ENCODE data around the gene C14orf132. TPM values are rescaled to one million over a fixed set of nuclear protein-coding genes. Genes with fewer than 3 reads are reported as not detected.

Gene C14orf132
- total RNA-seq, 2 donors from 2014 or later = 12.3 to 21.9 TPM

GRCh38 chr14:96077983-96078624 is 38.9 kb downstream of the C14orf132 start:
- Histone ChIP-seq H3K36me3 (ENCODE audit: control insufficient read depth, insufficient read depth, low read length) (no peaks in the 10 kb centered on the region), H3K9ac (ENCODE audit: extremely low read depth, low read length, poor library complexity, severe bottlenecking) (no peak overlapping the region), H3K4me1 (ENCODE audit: control insufficient read depth, insufficient read depth, low read length) (no peaks in the 10 kb centered on the region), H3K9me3 (ENCODE audit: control insufficient read depth, low read length) (peaks cover 15% of the 10 kb centered on the region), H3K4me3 (ENCODE audit: low read length) (no peak overlapping the region), H3K27me3 (ENCODE audit: control insufficient read depth, insufficient read depth, low read length, poor library complexity, severe bottlenecking) (no peaks in the 10 kb centered on the region), H3K27ac (ENCODE audit: low read depth, low read length) (no peak overlapping the region)
- no peak overlapping the region for H3K4me3 Mint-ChIP-seq
- H3K36me3 Mint-ChIP-seq (ENCODE audit: low read depth) = peaks cover 11% of the 10 kb centered on the region
- H3K4me1 Mint-ChIP-seq = no peaks in the 10 kb centered on the region
- no peak overlapping the region for H3K27ac Mint-ChIP-seq
- no peak for TF ChIP-seq CTCF (conservative IDR thresholded peaks at IDR 0.05)
- no peak for DNase-seq
- no peaks in the 10 kb centered on the region for H3K27me3 Mint-ChIP-seq (ENCODE audit: insufficient read depth)
- WGBS, 2 experiments (ENCODE audit: insufficient coverage in 1 of 2, insufficient read length in 1 of 2) = 92 to 100% methylated on average over 5 to 11 of the region's 11 CpGs
- H3K9me3 Mint-ChIP-seq = peaks cover 5% of the 10 kb centered on the region

GRCh38 chr14:96078625-96079016 is 39.5 kb downstream of the C14orf132 start:
- TF ChIP-seq CTCF (conservative IDR thresholded peaks at IDR 0.05) = no peak
- Mint-ChIP-seq H3K4me3 (no peak overlapping the region), H3K27me3 (ENCODE audit: insufficient read depth) (no peaks in the 10 kb centered on the region), H3K9me3 (peaks cover 2% of the 10 kb centered on the region), H3K36me3 (ENCODE audit: low read depth) (peaks cover 8% of the 10 kb centered on the region), H3K4me1 (no peaks in the 10 kb centered on the region), H3K27ac (no peak overlapping the region)
- Histone ChIP-seq H3K9ac (ENCODE audit: extremely low read depth, low read length, poor library complexity, severe bottlenecking) (no peak overlapping the region), H3K27me3 (ENCODE audit: control insufficient read depth, insufficient read depth, low read length, poor library complexity, severe bottlenecking) (no peaks in the 10 kb centered on the region), H3K36me3 (ENCODE audit: control insufficient read depth, insufficient read depth, low read length) (no peaks in the 10 kb centered on the region), H3K9me3 (ENCODE audit: control insufficient read depth, low read length) (peaks cover 15% of the 10 kb centered on the region), H3K4me3 (ENCODE audit: low read length) (no peak overlapping the region), H3K27ac (ENCODE audit: low read depth, low read length) (no peak overlapping the region), H3K4me1 (ENCODE audit: control insufficient read depth, insufficient read depth, low read length) (no peaks in the 10 kb centered on the region)
- WGBS, 2 experiments (ENCODE audit: insufficient coverage in 1 of 2, insufficient read length in 1 of 2) = 93 to 95% methylated on average over 3 to 6 of the region's 6 CpGs
- no peak for DNase-seq

- Mint-ChIP-seq H3K9me3 (no peaks in the 10 kb centered on the region), H3K4me3 (no peak overlapping the region), H3K27ac (no peak overlapping the region), H3K36me3 (ENCODE audit: low read depth) (peaks cover 5% of the 10 kb centered on the region), H3K4me1 (no peaks in the 10 kb centered on the region), H3K27me3 (ENCODE audit: insufficient read depth) (no peaks in the 10 kb centered on the region)
- TF ChIP-seq CTCF (conservative IDR thresholded peaks at IDR 0.05) = no peak
- Histone ChIP-seq H3K27ac (ENCODE audit: low read depth, low read length) (no peak overlapping the region), H3K4me3 (ENCODE audit: low read length) (no peak overlapping the region), H3K9me3 (ENCODE audit: control insufficient read depth, low read length) (peaks cover 15% of the 10 kb centered on the region), H3K9ac (ENCODE audit: extremely low read depth, low read length, poor library complexity, severe bottlenecking) (no peak overlapping the region), H3K4me1 (ENCODE audit: control insufficient read depth, insufficient read depth, low read length) (no peaks in the 10 kb centered on the region), H3K36me3 (ENCODE audit: control insufficient read depth, insufficient read depth, low read length) (no peaks in the 10 kb centered on the region), H3K27me3 (ENCODE audit: control insufficient read depth, insufficient read depth, low read length, poor library complexity, severe bottlenecking) (no peaks in the 10 kb centered on the region)
- DNase-seq = no peak
- 96 to 100% methylated on average over 2 to 8 of the region's 8 CpGs for WGBS, 2 experiments (ENCODE audit: insufficient coverage in 1 of 2, insufficient read length in 1 of 2)
These were observed 39.9 kb downstream of the C14orf132 start for GRCh38 chr14:96079066-96079465.

Measured in endodermal cell (in vitro differentiated cells).